Measurements from ENCODE around the gene PICK1.

Gene PICK1

DNA sequence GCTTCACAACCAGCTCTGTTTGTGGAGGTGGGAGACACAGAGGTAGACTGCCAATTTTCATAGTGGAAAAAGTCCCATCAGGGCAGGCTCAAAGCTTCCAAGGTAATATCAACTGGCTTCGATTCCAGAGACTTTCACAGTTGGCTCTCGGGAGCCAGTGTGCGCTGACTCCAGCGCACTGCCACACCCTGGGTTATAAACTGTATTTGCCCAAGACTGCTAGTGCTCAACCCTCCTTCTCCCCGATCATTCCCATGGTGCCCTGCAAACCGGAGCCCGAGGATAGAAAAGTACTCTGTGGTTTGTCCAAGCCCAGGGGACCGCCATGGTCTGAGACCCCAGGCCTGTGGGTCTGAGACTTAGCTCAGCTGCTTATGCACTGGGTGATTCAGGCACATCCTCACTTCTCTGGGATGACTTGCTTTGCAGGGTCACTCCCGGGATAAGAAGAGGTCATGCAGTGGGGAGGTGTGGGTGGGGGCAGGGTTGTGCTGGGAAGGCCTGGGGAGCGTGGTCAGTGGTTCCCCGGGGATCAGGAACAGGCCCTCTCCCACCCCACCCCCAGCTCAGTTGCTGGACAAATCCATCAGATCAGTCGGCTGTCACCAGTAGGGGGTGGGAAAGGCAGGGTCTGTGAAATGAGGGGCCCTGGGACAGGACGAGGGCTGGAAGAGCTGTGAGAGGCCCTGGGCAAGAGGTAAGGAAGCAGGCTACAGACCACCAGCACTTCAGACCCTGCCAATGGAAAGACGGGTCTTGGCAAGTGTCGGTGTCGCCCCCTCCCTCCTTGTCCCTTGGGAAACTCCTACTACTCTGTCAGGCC, 26.7 kb upstream of the PICK1 start:
- CTCF ChIA-PET: interaction anchor here (0.5 kb wide), 1 partner anchor 167 kb away, joined by 3 read pairs; no protein-coding TSS in a partner anchor
- DNase-seq (ENCODE audit: low spot score): no peak
- no peak overlapping the region for H3K27ac ChIP-seq
- no peak for TF ChIP-seq CTCF (conservative IDR thresholded peaks at IDR 0.05; ENCODE audit: low read depth)
- POLR2A ChIA-PET (ENCODE audit: low non-redundant PET): no interaction called here

GRCh38 chr22:38031491-38031890, 25.7 kb upstream of the PICK1 start:
- H3K27ac ChIP-seq: no peak overlapping the region
- TF ChIP-seq CTCF (conservative IDR thresholded peaks at IDR 0.05; ENCODE audit: low read depth): no peak
- POLR2A ChIA-PET (ENCODE audit: low non-redundant PET): no interaction called here
- no peak for DNase-seq (ENCODE audit: low spot score)
- CTCF ChIA-PET: no interaction called here

DNA sequence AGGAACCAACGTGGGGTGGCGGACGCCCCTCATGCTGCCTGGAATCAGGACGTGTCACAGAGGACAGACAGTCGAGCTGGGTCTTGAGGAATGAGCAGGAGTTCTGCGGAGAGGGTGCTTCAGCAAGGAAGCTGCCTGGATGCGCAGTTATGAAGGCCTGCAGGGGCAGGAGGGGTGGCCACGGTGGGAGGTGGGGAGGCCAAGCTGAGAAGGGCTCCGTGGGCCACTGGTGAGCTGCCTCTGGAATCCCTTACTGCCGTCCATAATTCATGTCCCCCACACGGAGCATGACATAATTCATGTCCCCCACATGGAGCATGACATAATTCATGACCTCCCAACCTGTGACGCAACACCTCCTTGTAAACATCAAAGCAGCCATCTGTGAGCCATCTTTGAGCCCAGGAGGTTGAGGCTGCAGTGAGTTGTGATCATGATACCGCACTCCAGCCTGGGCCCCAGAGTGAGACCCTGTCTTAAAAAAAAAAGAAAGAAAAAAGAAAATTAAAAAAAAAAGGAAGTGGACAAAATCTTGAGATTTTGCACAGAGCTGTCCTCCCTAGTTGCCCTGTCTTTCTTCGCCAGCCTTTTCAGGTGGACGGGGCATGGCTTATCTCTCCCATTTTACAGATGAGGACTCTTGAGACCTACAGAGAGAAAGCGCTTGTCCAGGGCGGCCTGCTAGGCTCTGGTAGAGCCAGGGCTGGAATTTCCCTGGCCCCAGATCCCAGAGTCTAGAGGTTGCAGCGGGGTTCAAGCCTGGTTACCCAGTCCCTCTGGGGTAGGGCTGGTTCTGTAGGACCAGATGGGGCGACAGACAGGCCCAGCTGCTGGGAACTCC, 24.3 kb upstream of the PICK1 start:
- no peak for DNase-seq (ENCODE audit: low spot score)
- H3K27ac ChIP-seq: no peak overlapping the region
- POLR2A ChIA-PET (ENCODE audit: low non-redundant PET): no interaction called here
- CTCF ChIA-PET: no interaction called here
- TF ChIP-seq CTCF (conservative IDR thresholded peaks at IDR 0.05; ENCODE audit: low read depth): no peak

- DNase-seq (ENCODE audit: low spot score): no peak
- POLR2A ChIA-PET (ENCODE audit: low non-redundant PET): no interaction called here
- peak overlapping the region; percentile 59 for H3K27ac ChIP-seq
- CTCF ChIA-PET: interaction anchor here (0.5 kb wide), 1 partner anchor 191 kb away, joined by 5 read pairs; no protein-coding TSS in a partner anchor
- TF ChIP-seq CTCF (conservative IDR thresholded peaks at IDR 0.05; ENCODE audit: low read depth): no peak
Observed at GRCh38 chr22:38033522-38034277, 23.5 kb upstream of the PICK1 start.

- POLR2A ChIA-PET (ENCODE audit: low non-redundant PET): no interaction called here
- no peak for TF ChIP-seq CTCF (conservative IDR thresholded peaks at IDR 0.05; ENCODE audit: low read depth)
- CTCF ChIA-PET: interaction anchor here (0.5 kb wide), 1 partner anchor 191 kb away, joined by 5 read pairs; no protein-coding TSS in a partner anchor
- peak; percentile 79 for DNase-seq (ENCODE audit: low spot score)
- peak overlapping the region; percentile 59 for H3K27ac ChIP-seq
Observed at GRCh38 chr22:38034278-38034882, 22.8 kb upstream of the PICK1 start.

All from RWPE1 (cell line).